ENCODE measurements around the gene ZSCAN1. TPM values are rescaled to one million over a fixed set of nuclear protein-coding genes. Genes with fewer than 3 reads are reported as not detected.

Gene ZSCAN1
- total and polyA plus RNA-seq, 2 of the 4 experiments (the other 2 are of a cell fraction): not detected

DNA sequence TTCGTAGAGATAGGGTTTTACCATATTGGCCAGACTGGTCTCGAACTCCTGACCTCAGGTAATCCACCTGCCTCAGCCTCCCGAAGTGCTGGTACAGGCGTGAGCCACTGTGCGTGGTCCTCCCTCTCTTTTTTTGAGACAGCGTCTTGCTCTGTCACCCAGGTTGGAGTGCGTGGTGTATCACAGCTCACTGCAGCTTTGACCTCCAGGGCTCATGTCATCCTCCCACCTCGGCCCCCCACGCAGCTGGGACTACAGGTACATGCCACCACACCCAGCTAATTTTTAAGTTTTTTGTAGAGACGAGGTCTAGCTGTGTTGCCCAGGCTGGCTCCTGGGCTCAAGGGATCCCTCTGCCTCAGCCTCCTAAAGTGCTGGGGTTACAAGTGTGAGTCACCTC is 46.0 kb downstream of the ZSCAN1 start:
- POLR2A ChIA-PET (ENCODE audit: unreplicated experiment): interaction anchor here (0.7 kb wide), 1 partner anchor 1009 kb away, joined by 9 read pairs; no protein-coding TSS in a partner anchor
- H4K8ac ChIP-seq (ENCODE audit: low read depth in 2 of 2, low read length in 2 of 2): no peak overlapping the region

More for the DNA sequence above, 46.0 kb downstream of the ZSCAN1 start:
- Histone ChIP-seq H3K27me3 (ENCODE audit: control insufficient read depth, insufficient read depth, low read length) (no peaks in the 10 kb centered on the region), H4K91ac (ENCODE audit: insufficient read depth, low read depth, low read length) (no peak overlapping the region), H3K36me3 (ENCODE audit: control insufficient read depth, insufficient read depth, low read length) (peaks cover 7% of the 10 kb centered on the region), H4K20me1 (ENCODE audit: insufficient read depth, low read length) (no peaks in the 10 kb centered on the region), H2AK9ac (replicated peaks; ENCODE audit: low read depth, low read length, poor library complexity) (no peak overlapping the region), H2BK20ac (ENCODE audit: low read depth, low read length) (no peak overlapping the region), H3K9ac (ENCODE audit: low read depth, low read length) (no peak overlapping the region), H3K23ac (ENCODE audit: low read depth, low read length) (no peak overlapping the region), H2AFZ (replicated peaks; ENCODE audit: low read length, poor library complexity) (no peak overlapping the region), H4K5ac (ENCODE audit: low read depth, low read length) (no peak overlapping the region), H3K4me3 (ENCODE audit: insufficient read depth, low read depth, low read length) (no peak overlapping the region), H3K79me1 (ENCODE audit: low read depth in 1 of 2, low read length in 2 of 2) (no peaks in the 10 kb centered on the region), H3K9me1 (ENCODE audit: insufficient read depth, low read length) (no peaks in the 10 kb centered on the region), H3K18ac (ENCODE audit: low read depth, low read length) (no peak overlapping the region), H3K27ac (ENCODE audit: insufficient read depth, low read length) (no peak overlapping the region), H3K14ac (replicated peaks; ENCODE audit: low read depth, low read length) (no peak overlapping the region), H3K9me3 (ENCODE audit: control insufficient read depth, insufficient read depth, low read length) (peaks cover 55% of the 10 kb centered on the region), H2BK120ac (ENCODE audit: low read depth, low read length) (no peak overlapping the region), H3K4ac (ENCODE audit: low read depth, low read length) (no peak overlapping the region), H3K4me2 (ENCODE audit: low read depth, low read length) (no peak overlapping the region), H3K56ac (ENCODE audit: extremely low read depth, insufficient read depth, low read length) (no peak overlapping the region), H3K4me1 (ENCODE audit: control insufficient read depth, insufficient read depth, low read length) (no peaks in the 10 kb centered on the region), H2AK5ac (ENCODE audit: low read depth, low read length) (no peak overlapping the region), H2BK5ac (ENCODE audit: low read depth, low read length, poor library complexity, severe bottlenecking) (no peak overlapping the region), H2BK15ac (ENCODE audit: low read depth, low read length) (no peak overlapping the region)
- ATAC-seq (ENCODE audit: low read depth): no peak
- intact Hi-C loops (cut with micrococcal nuclease): no loop called here
- TF ChIP-seq NFE2L2 (IDR thresholded peaks at IDR 0.05; ENCODE audit: low read depth, low read length) (no peak), RAD21 (IDR thresholded peaks at IDR 0.05; ENCODE audit: low read length) (no peak), MXI1 (IDR thresholded peaks at IDR 0.05; ENCODE audit: borderline replicate concordance, low read depth, low read length) (no peak), BHLHE40 (IDR thresholded peaks at IDR 0.05; ENCODE audit: low read depth, low read length) (no peak), MAZ (IDR thresholded peaks at IDR 0.05; ENCODE audit: borderline replicate concordance, low read depth, low read length) (no peak), CEBPB (IDR thresholded peaks at IDR 0.05; ENCODE audit: low read depth, low read length) (no peak), FOS (IDR thresholded peaks at IDR 0.05; ENCODE audit: low read depth, low read length) (no peak), MAFK (IDR thresholded peaks at IDR 0.05; ENCODE audit: low read depth, low read length) (no peak), RFX5 (IDR thresholded peaks at IDR 0.05; ENCODE audit: low read depth, low read length) (no peak), SMC3 (IDR thresholded peaks at IDR 0.05; ENCODE audit: low read depth, low read length) (no peak), CHD1 (IDR thresholded peaks at IDR 0.05; ENCODE audit: low read depth, low read length) (no peak), POLR2A (IDR thresholded peaks at IDR 0.05; ENCODE audit: low read depth, low read length) (no peak)
- TF ChIP-seq, protein P1, sequence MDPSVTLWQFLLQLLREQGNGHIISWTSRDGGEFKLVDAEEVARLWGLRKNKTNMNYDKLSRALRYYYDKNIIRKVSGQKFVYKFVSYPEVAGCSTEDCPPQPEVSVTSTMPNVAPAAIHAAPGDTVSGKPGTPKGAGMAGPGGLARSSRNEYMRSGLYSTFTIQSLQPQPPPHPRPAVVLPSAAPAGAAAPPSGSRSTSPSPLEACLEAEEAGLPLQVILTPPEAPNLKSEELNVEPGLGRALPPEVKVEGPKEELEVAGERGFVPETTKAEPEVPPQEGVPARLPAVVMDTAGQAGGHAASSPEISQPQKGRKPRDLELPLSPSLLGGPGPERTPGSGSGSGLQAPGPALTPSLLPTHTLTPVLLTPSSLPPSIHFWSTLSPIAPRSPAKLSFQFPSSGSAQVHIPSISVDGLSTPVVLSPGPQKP (IDR thresholded peaks at IDR 0.05; ENCODE audit: borderline replicate concordance, low read depth, low read length): no peak
- TF ChIP-seq, protein P2, sequence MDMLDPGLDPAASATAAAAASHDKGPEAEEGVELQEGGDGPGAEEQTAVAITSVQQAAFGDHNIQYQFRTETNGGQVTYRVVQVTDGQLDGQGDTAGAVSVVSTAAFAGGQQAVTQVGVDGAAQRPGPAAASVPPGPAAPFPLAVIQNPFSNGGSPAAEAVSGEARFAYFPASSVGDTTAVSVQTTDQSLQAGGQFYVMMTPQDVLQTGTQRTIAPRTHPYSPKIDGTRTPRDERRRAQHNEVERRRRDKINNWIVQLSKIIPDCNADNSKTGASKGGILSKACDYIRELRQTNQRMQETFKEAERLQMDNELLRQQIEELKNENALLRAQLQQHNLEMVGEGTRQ (IDR thresholded peaks at IDR 0.05; ENCODE audit: low read depth, low read length): no peak
- TF ChIP-seq, protein P3, sequence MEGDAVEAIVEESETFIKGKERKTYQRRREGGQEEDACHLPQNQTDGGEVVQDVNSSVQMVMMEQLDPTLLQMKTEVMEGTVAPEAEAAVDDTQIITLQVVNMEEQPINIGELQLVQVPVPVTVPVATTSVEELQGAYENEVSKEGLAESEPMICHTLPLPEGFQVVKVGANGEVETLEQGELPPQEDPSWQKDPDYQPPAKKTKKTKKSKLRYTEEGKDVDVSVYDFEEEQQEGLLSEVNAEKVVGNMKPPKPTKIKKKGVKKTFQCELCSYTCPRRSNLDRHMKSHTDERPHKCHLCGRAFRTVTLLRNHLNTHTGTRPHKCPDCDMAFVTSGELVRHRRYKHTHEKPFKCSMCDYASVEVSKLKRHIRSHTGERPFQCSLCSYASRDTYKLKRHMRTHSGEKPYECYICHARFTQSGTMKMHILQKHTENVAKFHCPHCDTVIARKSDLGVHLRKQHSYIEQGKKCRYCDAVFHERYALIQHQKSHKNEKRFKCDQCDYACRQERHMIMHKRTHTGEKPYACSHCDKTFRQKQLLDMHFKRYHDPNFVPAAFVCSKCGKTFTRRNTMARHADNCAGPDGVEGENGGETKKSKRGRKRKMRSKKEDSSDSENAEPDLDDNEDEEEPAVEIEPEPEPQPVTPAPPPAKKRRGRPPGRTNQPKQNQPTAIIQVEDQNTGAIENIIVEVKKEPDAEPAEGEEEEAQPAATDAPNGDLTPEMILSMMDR (conservative IDR thresholded peaks at IDR 0.05; ENCODE audit: low read depth, low read length): no peak
- dilution Hi-C loops (cut with HindIII; ENCODE audit: low sequenced_read_pairs, unreplicated experiment): no loop called here
- DNase-seq: no peak
- in situ Hi-C loops (cut with MboI; ENCODE audit: low sequenced_read_pairs): no loop called here
- WGBS, 2 experiments (ENCODE audit: extremely low coverage in 2 of 2, insufficient read length in 1 of 2): no CpG with 5 or more reads among the region's 10 CpGs
- no TSS peak for BruUV-seq (replicated peaks)
- CTCF ChIA-PET: no interaction called here
